Endothelial cell of umbilical vein (primary cell): ENCODE measurements around the gene MS4A10. TPM values are rescaled to one million over a fixed set of nuclear protein-coding genes. Genes with fewer than 3 reads are reported as not detected.

Experiments
- BruUV-seq: library from RNA; stranded (reverse); fragments of 400-500 nt; replicated peaks from 2 replicates; lab custom pipeline; 2021; lab: Mats Ljungman, UMichigan
- CTCF ChIA-PET: fragments of 300-600, 350-600 bp; sonication (Branson Sonifier 250); formaldehyde crosslinking; loops from one replicate; lab custom pipeline; 2021; ENCODE audit warnings: antibody characterized with exemption, inconsistent platforms; lab: Charles Lee
- POLR2A ChIA-PET: fragments of 300-600, 350-600 bp; sonication (Branson Sonifier 250); formaldehyde crosslinking; loops from one replicate; lab custom pipeline; 2021; ENCODE audit warnings: antibody characterized with exemption, inconsistent platforms; lab: Charles Lee
- DNase-seq: peaks from one replicate; pipeline ENCODE4 v3.0.0-alpha.2; 2011; ENCODE audit warnings: low read depth, low spot score
- FAIRE-seq: peaks from 2 replicates; lab custom pipeline; 2011; peaks lifted over from hg19 to GRCh38; lab: Jason Lieb, UNC
- H2AFZ ChIP-seq: 2 replicates; pipeline ENCODE4 v1.6.0; 2012; ENCODE audit warnings: low read depth, low read length, control low read depth, inconsistent platforms
- H3K27ac ChIP-seq: 2 replicates; pipeline ENCODE4 v1.5.1; 2011; ENCODE audit warnings: low read depth, mild to moderate bottlenecking, control low read depth, low read length, moderate library complexity; ENCODE audit not compliant: insufficient read depth
- H3K27me3 ChIP-seq, 2 experiments: 2 replicates each; pipeline versions ENCODE4 v1.6.0 to v1.6.1; 2011; ENCODE audit warnings: low read length in 2 of 2, mixed read lengths in 1 of 2; ENCODE audit not compliant: control insufficient read depth in 2 of 2, insufficient read depth in 2 of 2
- H3K36me3 ChIP-seq, 2 experiments: 2 replicates in 1 of 2; 3 replicates in 1 of 2; pipeline ENCODE4 v1.5.1; 2011; ENCODE audit warnings: low read length in 2 of 2, mild to moderate bottlenecking in 1 of 2, moderate library complexity in 1 of 2; ENCODE audit not compliant: control insufficient read depth in 2 of 2, insufficient read depth in 2 of 2; ENCODE audit errors: extremely low read depth in 1 of 2
- H3K4me1 ChIP-seq: 3 replicates; pipeline ENCODE4 v1.5.1; 2011; ENCODE audit warnings: mild to moderate bottlenecking, low read length; ENCODE audit not compliant: control insufficient read depth, insufficient read depth; ENCODE audit errors: extremely low read depth
- H3K4me2 ChIP-seq: 2 replicates; pipeline ENCODE4 v1.6.1; 2011; ENCODE audit warnings: low read length, control low read depth, mixed read lengths; ENCODE audit not compliant: insufficient read depth
- H3K4me3 ChIP-seq, 3 experiments: fragments of 200-600 bp in 1 of 3; sonication (generic), shearing (Covaris generic) in 1 of 3; replicated peaks in 1 of 3; 2 replicates each; pipeline ENCODE4 v1.5.1; 2011 to 2016; ENCODE audit warnings: control low read depth in 3 of 3, low read length in 3 of 3, mild to moderate bottlenecking in 2 of 3, inconsistent platforms in 1 of 3, low read depth in 1 of 3, moderate library complexity in 1 of 3; ENCODE audit not compliant: insufficient read depth in 1 of 3
- H3K79me2 ChIP-seq: 2 replicates; pipeline ENCODE4 v1.6.0; 2012; ENCODE audit warnings: low read length, inconsistent platforms; ENCODE audit not compliant: control insufficient read depth, insufficient read depth
- H3K9ac ChIP-seq: replicated peaks from 2 replicates; pipeline ENCODE3; 2011; ENCODE audit warnings: low read length, control low read depth; ENCODE audit not compliant: insufficient read depth; ENCODE audit errors: extremely low read depth
- H3K9me1 ChIP-seq: replicated peaks from 3 replicates; pipeline ENCODE4 v1.6.0; 2011; ENCODE audit warnings: mild to moderate bottlenecking, low read length; ENCODE audit not compliant: control insufficient read depth, insufficient read depth; ENCODE audit errors: extremely low read depth
- H3K9me3 ChIP-seq: replicated peaks from 2 replicates; pipeline ENCODE4 v1.5.1; 2012; ENCODE audit warnings: low read length, inconsistent platforms; ENCODE audit not compliant: control insufficient read depth, insufficient read depth
- H4K20me1 ChIP-seq: replicated peaks from 2 replicates; pipeline ENCODE3; 2011; ENCODE audit warnings: mild to moderate bottlenecking, low read length; ENCODE audit not compliant: control insufficient read depth, insufficient read depth; ENCODE audit errors: extremely low read depth
- EZH2 ChIP-seq: IDR thresholded peaks from 2 replicates; pipeline ENCODE4 v1.6.1; 2012; ENCODE audit warnings: borderline replicate concordance, low read depth, mild to moderate bottlenecking, moderate library complexity, low read length, inconsistent platforms; ENCODE audit not compliant: severe bottlenecking
- FOS ChIP-seq: IDR thresholded peaks from 2 replicates; pipeline ENCODE4 v1.6.1; 2011; ENCODE audit warnings: mild to moderate bottlenecking, low read length, moderate library complexity, borderline replicate concordance; ENCODE audit not compliant: insufficient read depth
- GATA2 ChIP-seq: IDR thresholded peaks from 2 replicates; pipeline ENCODE4 v1.7.0; 2011; ENCODE audit warnings: low read depth, mild to moderate bottlenecking, moderate library complexity, mixed read lengths, low read length; ENCODE audit not compliant: insufficient read length, insufficient read depth
- JUN ChIP-seq: IDR thresholded peaks from 2 replicates; pipeline ENCODE4 v1.6.1; 2011; ENCODE audit warnings: borderline replicate concordance, low read depth; ENCODE audit not compliant: insufficient read length, insufficient read depth
- MYC ChIP-seq: IDR thresholded peaks from one replicate; pipeline ENCODE4 v1.6.1; 2011; ENCODE audit warnings: mild to moderate bottlenecking, low read depth, low read length
- POLR2A ChIP-seq: IDR thresholded peaks from 2 replicates; pipeline ENCODE4 v1.6.1; 2012; ENCODE audit warnings: low read depth, mild to moderate bottlenecking, control low read depth, low read length
- POLR2AphosphoS5 ChIP-seq: IDR thresholded peaks from 2 replicates; pipeline ENCODE4 v1.6.1; 2012; ENCODE audit warnings: low read depth, mild to moderate bottlenecking, control low read depth, low read length, moderate library complexity; ENCODE audit not compliant: insufficient read depth
- dilution Hi-C: fragments of 300-500 bp; cut with MboI; formaldehyde crosslinking; loops from one replicate; pipeline ENCODE4 v1.15.0; 2019; ENCODE audit warnings: low sequenced_read_pairs; ENCODE audit not compliant: extremely low pct_ligation_motif_present
- intact Hi-C: fragments of 100-400 bp; cut with micrococcal nuclease; formaldehyde crosslinking; loops from one replicate; pipeline ENCODE4 v1.10.0; 2022
- polyA plus RNA-seq, 4 experiments: library from polyadenylated mRNA; depleted of rRNA in 3 of 4; stranded (reverse) in 3 of 4; unstranded in 1 of 4; fragments of >200 nt; gene quantifications; 2 replicates each; pipeline versions ENCODE4 v1.2.1 to v1.2.3, GENCODE V29; 2011 to 2012; ENCODE audit warnings: missing spikeins in 1 of 4
- total RNA-seq: library from RNA; stranded (reverse); gene quantifications from 2 replicates; pipeline ENCODE4 v1.2.3, GENCODE V29; 2021
- TF ChIP-seq, protein P1 (sequence below), 2 donors: IDR thresholded peaks; 1 replicate in 1 of 2; 2 replicates in 1 of 2; pipeline ENCODE4 v1.5.1; 2011; ENCODE audit warnings: low read length in 2 of 2, mild to moderate bottlenecking in 2 of 2, moderate library complexity in 2 of 2, control low read depth in 1 of 2, inconsistent platforms in 1 of 2, low read depth in 1 of 2; ENCODE audit not compliant: insufficient read depth in 1 of 2; ENCODE audit errors: extremely low read depth in 1 of 2
- TF ChIP-seq, protein P2 (sequence below): IDR thresholded peaks from 2 replicates; pipeline ENCODE4 v1.6.1; 2011; ENCODE audit not compliant: insufficient read depth, insufficient read length

Gene MS4A10
- total and polyA plus RNA-seq, 2 donors (not counting 3 experiments of a cell fraction or from before 2014, with no cell fraction given), result not detected

DNA sequence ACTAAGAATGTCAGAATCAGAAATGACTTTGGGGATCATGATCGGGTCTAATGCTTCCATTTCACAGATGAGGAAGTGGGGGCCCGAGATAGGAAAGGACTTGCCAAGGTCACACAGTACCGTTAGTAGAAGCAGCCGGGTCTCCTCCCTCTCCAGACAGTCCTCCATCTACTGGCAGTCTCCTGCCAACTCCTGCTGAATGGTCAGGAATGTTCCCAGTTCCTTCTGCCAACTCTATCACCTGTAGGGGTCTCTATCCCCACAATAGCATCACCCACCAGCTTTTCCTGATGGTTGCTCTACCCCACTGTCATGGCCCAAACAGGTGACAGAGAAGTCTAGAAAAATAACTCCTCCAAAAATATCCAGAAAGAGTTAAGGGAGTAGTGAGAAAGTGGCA lies 32.9 kb downstream of the MS4A10 start:
- TF ChIP-seq GATA2 (no peak), POLR2AphosphoS5 (no peak), FOS (no peak), MYC (no peak), JUN (no peak), POLR2A (no peak), EZH2 (no peak)
- TF ChIP-seq, protein P1, sequence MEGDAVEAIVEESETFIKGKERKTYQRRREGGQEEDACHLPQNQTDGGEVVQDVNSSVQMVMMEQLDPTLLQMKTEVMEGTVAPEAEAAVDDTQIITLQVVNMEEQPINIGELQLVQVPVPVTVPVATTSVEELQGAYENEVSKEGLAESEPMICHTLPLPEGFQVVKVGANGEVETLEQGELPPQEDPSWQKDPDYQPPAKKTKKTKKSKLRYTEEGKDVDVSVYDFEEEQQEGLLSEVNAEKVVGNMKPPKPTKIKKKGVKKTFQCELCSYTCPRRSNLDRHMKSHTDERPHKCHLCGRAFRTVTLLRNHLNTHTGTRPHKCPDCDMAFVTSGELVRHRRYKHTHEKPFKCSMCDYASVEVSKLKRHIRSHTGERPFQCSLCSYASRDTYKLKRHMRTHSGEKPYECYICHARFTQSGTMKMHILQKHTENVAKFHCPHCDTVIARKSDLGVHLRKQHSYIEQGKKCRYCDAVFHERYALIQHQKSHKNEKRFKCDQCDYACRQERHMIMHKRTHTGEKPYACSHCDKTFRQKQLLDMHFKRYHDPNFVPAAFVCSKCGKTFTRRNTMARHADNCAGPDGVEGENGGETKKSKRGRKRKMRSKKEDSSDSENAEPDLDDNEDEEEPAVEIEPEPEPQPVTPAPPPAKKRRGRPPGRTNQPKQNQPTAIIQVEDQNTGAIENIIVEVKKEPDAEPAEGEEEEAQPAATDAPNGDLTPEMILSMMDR (IDR thresholded peaks at IDR 0.05; ENCODE audit: extremely low read depth in 1 of 2, insufficient read depth in 1 of 2, low read depth in 1 of 2, low read length in 2 of 2), result no peak
- TF ChIP-seq, protein P2, sequence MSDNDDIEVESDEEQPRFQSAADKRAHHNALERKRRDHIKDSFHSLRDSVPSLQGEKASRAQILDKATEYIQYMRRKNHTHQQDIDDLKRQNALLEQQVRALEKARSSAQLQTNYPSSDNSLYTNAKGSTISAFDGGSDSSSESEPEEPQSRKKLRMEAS, result no peak
- H3K4me2 ChIP-seq, result no peak overlapping the region
- dilution Hi-C loops, result no loop called here
- H3K9me1 ChIP-seq, result no peaks in the 10 kb centered on the region
- H3K79me2 ChIP-seq, result no peaks in the 10 kb centered on the region
- DNase-seq, result no peak
- H4K20me1 ChIP-seq, result no peaks in the 10 kb centered on the region
- no peaks in the 10 kb centered on the region for H3K4me1 ChIP-seq
- no peaks in the 10 kb centered on the region for H3K27me3 ChIP-seq
- no peak for FAIRE-seq
- POLR2A ChIA-PET, result no interaction called here
- H3K36me3 ChIP-seq, result no peaks in the 10 kb centered on the region
- H3K9me3 ChIP-seq, result no peaks in the 10 kb centered on the region
- H3K4me3 ChIP-seq, result no peak overlapping the region
- no TSS peak for BruUV-seq
- no peak overlapping the region for H3K27ac ChIP-seq
- H2AFZ ChIP-seq, result no peak overlapping the region
- CTCF ChIA-PET, result interaction anchor here (1.5 to 1.6 kb wide), 2 partner anchors 7 to 13 kb away, joined by 3 read pairs; no protein-coding TSS in a partner anchor
- no peak overlapping the region for H3K9ac ChIP-seq
- intact Hi-C loops, result no loop called here
